Heart left ventricle (tissue), 16 donors: Measurements from ENCODE around the gene MAP4K1. TPM values are rescaled to one million over a fixed set of nuclear protein-coding genes. Genes with fewer than 3 reads are reported as not detected.

Experiments used
- ATAC-seq, 4 donors: fragments of 200-7000 bp; cut with Tn5 transposase; one replicate each; pipeline ENCODE4 v1.9.1; 2020 to 2022; ENCODE audit warnings: moderate library complexity in 4 of 4, mild to moderate bottlenecking in 3 of 4, moderate number of reproducible peaks in 1 of 4
- DNase-seq, 5 donors: peaks; one replicate each; pipeline ENCODE4 v3.0.0-alpha.2; 2020
- H3K27ac ChIP-seq, 12 donors: fragments of 200-600 bp; sonication (generic) in 4 of 12; one replicate each; pipeline versions ENCODE4 v1.5.0 to v1.8.0; 2016 to 2022; ENCODE audit warnings: mild to moderate bottlenecking in 2 of 12
- H3K27me3 ChIP-seq, 9 donors: fragments of 200-600 bp; sonication (generic) in 2 of 9; one replicate each; pipeline versions ENCODE4 v1.5.1 to v1.8.0; 2016 to 2022; ENCODE audit warnings: mild to moderate bottlenecking in 3 of 9
- H3K36me3 ChIP-seq, 9 donors: fragments of 200-600 bp; sonication (generic) in 2 of 9; one replicate each; pipeline versions ENCODE4 v1.5.0 to v1.8.0; 2018 to 2022; ENCODE audit warnings: mild to moderate bottlenecking in 2 of 9
- H3K4me1 ChIP-seq, 12 donors: fragments of 200-600 bp; sonication (generic) in 4 of 12; one replicate each; pipeline versions ENCODE4 v1.5.0 to v1.8.0; 2016 to 2022; ENCODE audit warnings: mild to moderate bottlenecking in 3 of 12
- H3K4me3 ChIP-seq, 12 donors: fragments of 200-600 bp; sonication (generic) in 4 of 12; one replicate each; pipeline versions ENCODE4 v1.5.0 to v1.8.0; 2017 to 2022; ENCODE audit warnings: mild to moderate bottlenecking in 9 of 12, moderate library complexity in 4 of 12
- H3K9me3 ChIP-seq, 12 donors: fragments of 200-600 bp; sonication (generic) in 4 of 12; one replicate each; pipeline versions ENCODE4 v1.5.0 to v1.8.0; 2016 to 2022; ENCODE audit warnings: mild to moderate bottlenecking in 1 of 12
- CTCF ChIP-seq, 12 donors: fragments of 200-600 bp; sonication (generic) in 4 of 12; IDR thresholded peaks; one replicate each; pipeline versions ENCODE4 v1.5.0 to v1.8.0; 2018 to 2022; ENCODE audit warnings: antibody characterized with exemption in 12 of 12, mild to moderate bottlenecking in 5 of 12
- POLR2A ChIP-seq, 2 donors: fragments of 450-650 bp; IDR thresholded peaks; one replicate each; pipeline ENCODE4 v1.6.1; 2017; ENCODE audit warnings: antibody characterized with exemption in 2 of 2, mild to moderate bottlenecking in 2 of 2, moderate library complexity in 2 of 2
- WGBS, 4 donors: extraction: QIAGEN DNeasy Blood & Tissue Kit in 2 of 4; methylation state at CpG; one replicate each; pipeline versions ENCODE4 v1.1.5 to v1.1.7; 2013 to 2018; 5-methylcytosine and 5-hydroxymethylcytosine counted together
- intact Hi-C, 10 donors: fragments of 100-400 bp; cut with DNase I; formaldehyde crosslinking; loops; one replicate each; pipeline versions ENCODE4 v1.11.1 to v1.14.2; 2022
- polyA plus RNA-seq, 2 donors: library from polyadenylated mRNA; stranded (reverse); fragments of 200-250 nt; gene quantifications; one replicate each; pipeline ENCODE4 v1.2.3, GENCODE V29; 2013
- total RNA-seq, 9 donors: library from RNA; depleted of rRNA in 2 of 9; stranded (reverse); fragments of >200 nt in 2 of 9; fragmentation: NEBNext Ultra II Directional in 3 of 9; extraction: Animal tissue kit (Norgen Biotek cat#: 25700) in 3 of 9; gene quantifications; one replicate each; pipeline versions ENCODE4 v1.1.0 to v1.2.4, GENCODE V29; 2016 to 2023
- donor health status: ischemic (EF 13 %, LVEDD 7.1; RV severe dilation, severe dysfunction).
- donor health status: healthy with polysubstance abuse.
- donor health status: DM: no; HTN: yes; CAD: no.
- donor health status: DM: no; HTN: no; CAD: no.
- donor health status: ischemic (EF 25% LVEDD 6.9; RV normal size, moderate dysfunction).
- donor health status: ischemic (EF 25% LVEDD 5.7; RV mildly dilated, moderate dysfunction).
- donor health status: healthy.
- donor health status: DM: yes; HTN: yes; CAD: no.
- donor health status: ischemic (EF 35%, LVEDD 5.7; RV mildly dilated, moderate dysfunction).
- donor health status: nonischemic (EF 11% LVEDD 7.7; RV severe dilation, severe dysfunction).
- donor health status: DM: yes; HTN: yes; CAD: no.
- donor health status: PGD.
- donor health status: ischemic (EF 29% LVEDD 5.4; RV normal size, mild dysfunction).
- donor health status: nonischemic (EF 23%, LVEDD 6.1; RV moderate dilation, normal function).

Gene MAP4K1
- total and polyA plus RNA-seq, 11 donors, result 0.69 to 9.9 (median 2.7) TPM

GRCh38 chr19:38653028-38653571 lies 35.3 kb upstream of the MAP4K1 start:
- WGBS, 4 donors, result 27 to 35% (median 29%) methylated on average over 7 of the region's 7 CpGs
- intact Hi-C loops, result loop anchor here in 6 of 10 donors (5.0 to 10.0 kb wide), 5 partner anchors 39 to 182 kb away; partner anchors contain the start of gene ECH1 (in 1 of the 6)
- H3K9me3 ChIP-seq, result no peaks in the 10 kb centered on the region
- no peak for DNase-seq
- peaks cover 0 to 20% (median 9%) of the 10 kb centered on the region in 9 donors for H3K36me3 ChIP-seq
- peak overlapping the region; percentile 73 to 99 (median 96) for H3K27ac ChIP-seq
- peak in 2 of 4 donors; percentile 6 to 27 for ATAC-seq
- H3K4me3 ChIP-seq, result peak overlapping the region in 4 of 12 donors; percentile 5 to 98 (median 24)
- TF ChIP-seq POLR2A (IDR thresholded peaks at IDR 0.05) (no peak), CTCF (IDR thresholded peaks at IDR 0.05) (no peak)
- H3K27me3 ChIP-seq, result no peaks in the 10 kb centered on the region
- H3K4me1 ChIP-seq, result peaks cover 34 to 90% (median 84%) of the 10 kb centered on the region in 12 donors

- DNase-seq (peak in 1 of 5 donors; percentile 36), ATAC-seq (peak in 2 of 4 donors; percentile 8 to 18)
- no peaks in the 10 kb centered on the region for H3K9me3 ChIP-seq
- peak overlapping the region; percentile 73 to 99 (median 96) for H3K27ac ChIP-seq
- peaks cover 26 to 74% (median 67%) of the 10 kb centered on the region in 12 donors for H3K4me1 ChIP-seq
- H3K36me3 ChIP-seq, result peaks cover 0 to 11% (median 2%) of the 10 kb centered on the region in 9 donors
- peak overlapping the region in 11 of 12 donors; percentile 78 to 100 (median 95) for H3K4me3 ChIP-seq
- intact Hi-C loops, result loop anchor here in 6 of 10 donors (5.0 to 10.0 kb wide), 5 partner anchors 41 to 184 kb away; partner anchors contain the start of gene ECH1 (in 1 of the 6)
- WGBS, 4 donors, result 35 to 44% (median 42%) methylated on average over 8 to 12 of the region's 12 CpGs
- no peaks in the 10 kb centered on the region for H3K27me3 ChIP-seq
- no peak for TF ChIP-seq POLR2A (IDR thresholded peaks at IDR 0.05)
- TF ChIP-seq CTCF (IDR thresholded peaks at IDR 0.05), result no peak
Observed at GRCh38 chr19:38650911-38651584, 33.3 kb upstream of the MAP4K1 start.

- H3K4me3 ChIP-seq, result peak overlapping the region; percentile 62 to 100 (median 92)
- H3K27me3 ChIP-seq, result no peaks in the 10 kb centered on the region
- TF ChIP-seq POLR2A (IDR thresholded peaks at IDR 0.05), result no peak
- TF ChIP-seq CTCF (IDR thresholded peaks at IDR 0.05), result no peak
- ATAC-seq (peak in 2 of 4 donors; percentile 2), DNase-seq (peak in 1 of 5 donors; percentile 38)
- H3K36me3 ChIP-seq, result peaks cover 0 to 10% (median 2%) of the 10 kb centered on the region in 9 donors
- 15 to 19% (median 18%) methylated on average over 8 of the region's 8 CpGs for WGBS, 4 donors
- peaks cover 23 to 67% (median 59%) of the 10 kb centered on the region in 12 donors for H3K4me1 ChIP-seq
- H3K9me3 ChIP-seq, result no peaks in the 10 kb centered on the region
- intact Hi-C loops, result loop anchor here in 6 of 10 donors (5.0 to 10.0 kb wide), 5 partner anchors 42 to 185 kb away; partner anchors contain the start of gene ECH1 (in 1 of the 6)
- peak overlapping the region; percentile 73 to 99 (median 96) for H3K27ac ChIP-seq
Observed at GRCh38 chr19:38650172-38650775, 32.5 kb upstream of the MAP4K1 start.
